GM12872 (cell line): ENCODE results near the gene AKAP1.
A peak's percentile ranks its signal among the peaks of the same experiment; 100 is the strongest.

ENCODE experiments used
- CTCF ChIP-seq: IDR thresholded peaks from 3 replicates; pipeline ENCODE4 v1.5.1; 2011; ENCODE audit warnings: low read depth, mild to moderate bottlenecking, low read length, moderate library complexity; ENCODE audit not compliant: insufficient read depth

AKAP1 gene

DNA sequence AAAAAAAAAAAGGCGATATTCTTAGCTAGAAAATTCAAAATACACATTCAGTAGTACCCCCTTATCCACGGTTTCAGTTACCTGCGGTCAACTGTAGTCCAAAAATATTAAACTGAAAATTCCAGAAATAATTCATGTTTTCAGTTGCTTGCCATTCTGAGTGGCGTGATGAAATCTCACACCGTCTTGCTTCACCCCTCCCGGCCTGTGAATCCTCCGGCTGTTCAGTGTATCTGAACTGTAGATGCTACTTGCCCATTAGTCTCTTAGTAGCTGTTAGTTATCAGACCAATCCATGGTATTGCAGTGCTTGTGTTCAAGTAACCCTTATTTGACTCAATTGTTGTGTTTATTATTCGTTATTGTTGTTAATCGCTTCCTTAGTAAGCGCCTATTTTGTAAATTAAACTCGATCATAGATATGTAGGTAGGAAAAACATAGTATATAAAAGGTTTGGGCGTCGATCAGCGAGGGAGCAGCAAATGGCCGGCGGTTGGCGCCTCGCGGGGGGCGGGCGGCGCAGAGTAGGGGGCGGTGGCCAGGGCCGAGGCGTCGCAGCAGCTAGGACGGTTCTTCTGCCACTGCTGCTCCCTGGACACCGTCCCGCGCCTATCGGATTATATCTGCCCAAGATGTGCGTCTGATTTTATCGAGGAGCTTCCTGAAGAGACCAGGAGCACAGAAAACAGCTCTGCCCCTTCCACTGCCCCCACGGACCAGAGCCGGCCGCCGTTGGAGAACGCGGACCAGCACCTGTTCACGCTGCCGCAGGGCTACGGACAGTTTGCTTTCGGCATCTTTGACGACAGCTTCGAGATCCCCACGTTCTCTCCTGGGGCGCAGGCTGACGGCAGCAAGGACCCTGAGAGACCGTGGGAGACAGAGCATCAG, 39.8 kb upstream of the AKAP1 start:
- TF ChIP-seq CTCF: no peak

- no peak for TF ChIP-seq CTCF
These were observed 39.0 kb upstream of the AKAP1 start for GRCh38 chr17:57045868-57046704.

DNA sequence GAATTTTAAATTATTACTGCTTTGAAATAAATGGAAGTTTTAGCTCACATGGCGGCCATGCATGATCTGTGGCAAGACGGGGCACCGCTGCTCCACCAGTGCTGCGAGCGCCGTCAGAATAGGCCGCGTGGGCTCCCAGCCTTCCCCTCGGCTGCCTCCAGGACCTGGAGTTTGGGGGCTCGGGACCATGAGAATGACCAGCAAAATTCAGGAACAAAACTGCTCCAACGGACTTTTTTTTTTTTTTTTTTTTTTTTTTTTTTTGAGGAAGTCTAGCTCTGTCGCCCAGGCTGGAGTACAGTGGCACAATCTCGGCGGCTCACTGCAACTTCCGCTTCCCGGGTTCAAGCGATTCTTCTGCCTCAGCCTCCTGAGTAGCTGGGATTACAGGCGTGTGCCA, 38.3 kb upstream of the AKAP1 start:
- no peak for TF ChIP-seq CTCF

DNA sequence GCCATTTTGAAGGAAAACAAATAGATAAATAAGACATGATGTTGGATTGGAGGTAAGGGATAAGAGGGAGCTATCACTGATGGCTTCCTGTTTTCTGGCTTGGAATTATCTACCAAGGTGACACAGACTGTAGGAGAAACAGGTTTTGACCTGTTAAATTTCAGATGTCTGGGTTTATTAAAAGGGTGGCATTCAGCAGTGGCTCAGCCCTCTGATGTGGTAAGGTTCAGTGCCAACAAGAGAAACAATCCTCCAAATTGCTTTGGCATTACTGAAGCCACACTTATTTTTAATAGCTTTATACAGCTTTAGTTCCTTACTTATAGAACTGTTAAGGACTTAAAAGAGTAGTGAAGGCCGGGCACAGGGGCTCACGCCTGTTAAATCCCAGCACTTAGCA, 37.0 kb upstream of the AKAP1 start:
- TF ChIP-seq CTCF: no peak

GRCh38 chr17:57050306-57050705, 34.7 kb upstream of the AKAP1 start:
- TF ChIP-seq CTCF: peak; percentile 27; the same call in 1 of the 3 replicates

DNA sequence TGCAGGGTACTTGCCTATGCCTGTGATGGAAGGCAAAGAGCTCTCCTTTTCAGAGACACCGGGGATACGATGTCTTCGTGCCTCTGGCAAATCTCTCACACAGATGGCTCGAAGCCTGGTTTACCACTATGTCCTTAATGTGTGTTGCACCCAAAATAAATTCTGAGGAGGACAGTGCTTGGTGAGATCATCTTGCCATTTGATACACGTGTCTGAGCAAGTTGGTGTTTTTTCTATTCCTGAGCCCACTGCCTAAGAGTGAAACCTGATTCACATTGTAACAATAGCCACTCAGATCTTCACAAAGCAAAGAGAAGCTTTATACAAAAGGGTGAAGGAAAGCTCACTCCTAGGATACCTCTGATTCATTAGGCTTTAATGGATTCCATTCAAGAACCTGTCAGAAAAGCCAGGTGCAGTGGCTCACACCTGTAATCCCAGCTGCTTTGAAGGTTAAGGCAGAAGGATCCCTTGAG, 33.1 kb upstream of the AKAP1 start:
- TF ChIP-seq CTCF: no peak

- TF ChIP-seq CTCF: no peak
These were observed 22.2 kb upstream of the AKAP1 start for GRCh38 chr17:57062865-57063264.
